WTC11 (cell line): ENCODE results near the gene MPDZ. TPM values are rescaled to one million over a fixed set of nuclear protein-coding genes. Genes with fewer than 3 reads are reported as not detected.

Source experiments
- ATAC-seq: fragments of 200-7000 bp; cut with Tn5 transposase; 2 replicates; pipeline ENCODE4 v1.10.0; 2021; ENCODE audit warnings: mild to moderate bottlenecking, moderate library complexity
- CTCF ChIA-PET: fragments of 300-600 bp; sonication (Branson Sonifier 250); formaldehyde crosslinking; loops from one replicate; lab custom pipeline; 2021; ENCODE audit warnings: antibody characterized with exemption; lab: Charles Lee
- POLR2A ChIA-PET: fragments of 350-600 bp; sonication (Branson Sonifier 250); formaldehyde crosslinking; loops from one replicate; lab custom pipeline; 2021; ENCODE audit warnings: antibody characterized with exemption; lab: Charles Lee
- DNase-seq: peaks from one replicate; pipeline ENCODE4 v3.0.0; 2021; ENCODE audit warnings: low spot score
- H3K27ac Mint-ChIP-seq: 2 replicates; pipeline ENCODE4 v1.8.0; 2021; ENCODE audit warnings: mixed read lengths
- H3K27me3 Mint-ChIP-seq: 2 replicates; pipeline ENCODE4 v1.8.0; 2021; ENCODE audit warnings: low read depth, mild to moderate bottlenecking, moderate library complexity, mixed read lengths
- H3K36me3 Mint-ChIP-seq: 2 replicates; pipeline ENCODE4 v1.8.0; 2021; ENCODE audit warnings: mixed read lengths
- H3K4me1 Mint-ChIP-seq: 2 replicates; pipeline ENCODE4 v1.8.0; 2022; ENCODE audit warnings: mixed read lengths
- H3K4me3 Mint-ChIP-seq: 2 replicates; pipeline ENCODE4 v1.8.0; 2021; ENCODE audit warnings: mild to moderate bottlenecking, moderate library complexity, mixed read lengths
- H3K9me3 Mint-ChIP-seq: 2 replicates; pipeline ENCODE4 v1.8.0; 2021; ENCODE audit warnings: mixed read lengths
- ETV6 ChIP-seq: sonication (generic); formaldehyde crosslinking; IDR thresholded peaks from 2 replicates; pipeline ENCODE4 v1.8.1; 2022; ENCODE audit warnings: mild to moderate bottlenecking, missing genetic modification reagents
- GTF2I ChIP-seq: fragments of 250-450 bp; sonication (Bioruptor Pico); conservative IDR thresholded peaks from 2 replicates; pipeline ENCODE4 v1.4.0; 2021; ENCODE audit warnings: mild to moderate bottlenecking
- PRRX2 ChIP-seq: fragments of 250-450 bp; sonication (Bioruptor Pico); IDR thresholded peaks from 2 replicates; pipeline ENCODE4 v1.8.0; 2021; ENCODE audit warnings: mild to moderate bottlenecking
- SP1 ChIP-seq: sonication (generic); formaldehyde crosslinking; conservative IDR thresholded peaks from 2 replicates; pipeline ENCODE4 v1.8.1; 2022; ENCODE audit warnings: missing genetic modification reagents
- TP53 ChIP-seq: sonication (generic); formaldehyde crosslinking; IDR thresholded peaks from 2 replicates; pipeline ENCODE4 v1.8.1; 2023; ENCODE audit warnings: mild to moderate bottlenecking, missing genetic modification reagents
- ZNF396 ChIP-seq: fragments of 250-450 bp; sonication (Bioruptor Pico); IDR thresholded peaks from 2 replicates; pipeline ENCODE4 v1.8.0; 2021; ENCODE audit warnings: mild to moderate bottlenecking, moderate library complexity, borderline replicate concordance
- total RNA-seq: library from RNA; stranded (reverse); gene quantifications from 3 replicates; pipeline ENCODE4 v1.2.3, GENCODE V29; 2021
- TF ChIP-seq, protein P1 (sequence below): fragments of 250-450 bp; sonication (Bioruptor Pico); IDR thresholded peaks from 2 replicates; pipeline ENCODE4 v1.9.0; 2021; ENCODE audit warnings: mild to moderate bottlenecking, borderline replicate concordance
- TF ChIP-seq, protein P2 (sequence below): sonication (generic); formaldehyde crosslinking; IDR thresholded peaks from 2 replicates; pipeline ENCODE4 v1.8.0; 2023; ENCODE audit warnings: missing genetic modification reagents, mild to moderate bottlenecking, borderline replicate concordance
- TF ChIP-seq, protein P3 (sequence below): sonication (generic); formaldehyde crosslinking; IDR thresholded peaks from 2 replicates; pipeline ENCODE4 v1.8.1; 2022; ENCODE audit warnings: mild to moderate bottlenecking, moderate library complexity, missing genetic modification reagents
- TF ChIP-seq, protein P4 (sequence below): sonication (generic); formaldehyde crosslinking; IDR thresholded peaks from 2 replicates; pipeline ENCODE4 v1.8.0; 2023; ENCODE audit warnings: mild to moderate bottlenecking, missing genetic modification reagents

The MPDZ gene
- total RNA-seq, 1 experiment from 2014 or later, result 38.5 TPM

DNA sequence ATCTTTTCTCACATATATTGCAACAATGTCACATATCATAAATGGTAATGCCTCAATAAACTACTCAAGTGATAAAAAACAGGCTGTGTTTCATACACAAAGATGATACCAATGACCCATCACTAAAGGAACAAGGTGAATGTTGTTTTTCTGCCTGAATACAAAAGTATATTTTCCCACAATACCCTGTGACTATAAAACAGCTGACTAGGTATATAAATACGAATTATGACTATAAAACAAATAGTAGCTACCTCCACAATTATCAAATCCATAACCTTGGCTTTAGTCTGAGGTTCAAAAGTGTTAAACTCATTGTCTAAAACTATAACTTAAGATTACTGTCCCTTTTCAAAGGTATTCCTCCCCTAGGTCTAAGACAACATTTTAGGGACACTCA lies 58.7 kb downstream of the MPDZ start:
- H3K27me3 Mint-ChIP-seq, result no peaks in the 10 kb centered on the region
- H3K4me1 Mint-ChIP-seq, result peaks cover 8% of the 10 kb centered on the region; the same call in 1 of the 2 replicates
- ATAC-seq, result no peak
- H3K4me3 Mint-ChIP-seq, result no peak overlapping the region
- no peaks in the 10 kb centered on the region for H3K9me3 Mint-ChIP-seq
- no peak for TF ChIP-seq PRRX2 (CRISPR knock-in tag)
- TF ChIP-seq, all 79 proteins: peak for 0
- DNase-seq, result no peak
- H3K36me3 Mint-ChIP-seq, result peaks cover 16% of the 10 kb centered on the region
- H3K27ac Mint-ChIP-seq, result no peak overlapping the region
- ChIA-PET POLR2A (no interaction called here), CTCF (no interaction called here)

DNA sequence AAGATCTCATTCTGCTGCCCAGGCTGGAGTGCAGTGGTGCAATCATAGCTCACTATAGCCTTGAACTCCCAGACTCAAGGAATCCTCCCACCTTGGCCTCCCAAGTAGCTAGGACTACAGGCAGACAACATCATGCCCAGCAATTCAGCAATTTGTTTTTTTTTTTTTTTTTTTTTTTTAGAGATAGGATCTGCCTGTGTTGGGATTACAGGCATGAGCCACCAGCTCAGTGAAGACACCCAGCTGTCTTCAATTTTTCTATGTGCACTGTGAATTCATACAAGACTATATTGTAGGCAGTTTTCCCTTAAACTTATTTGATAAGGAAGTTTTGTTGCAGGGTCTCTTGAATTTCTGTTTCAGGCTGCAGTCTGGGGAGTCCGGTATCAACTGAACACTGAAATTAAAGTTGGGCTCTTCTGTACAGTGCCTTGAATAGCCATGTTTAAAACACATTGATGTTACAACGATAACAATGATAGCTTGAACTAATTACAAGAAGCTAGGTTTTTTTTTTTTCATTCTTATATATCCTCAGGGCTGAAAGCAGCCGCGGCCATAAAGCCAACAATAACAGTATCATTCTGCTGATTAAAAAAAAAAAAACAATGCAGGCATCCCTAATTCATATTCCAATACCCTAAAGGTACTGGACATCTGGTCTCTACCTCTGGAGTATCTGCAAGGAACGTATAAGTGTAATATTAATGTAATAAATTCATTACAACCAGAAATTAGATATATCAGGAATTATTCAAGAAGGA lies 63.5 kb downstream of the MPDZ start:
- TF ChIP-seq ZNF396 (no peak), TP53 (CRISPR knock-in tag) (no peak), ETV6 (CRISPR knock-in tag) (no peak), GTF2I (CRISPR knock-in tag) (no peak), SP1 (CRISPR knock-in tag) (no peak)
- TF ChIP-seq, protein P1, sequence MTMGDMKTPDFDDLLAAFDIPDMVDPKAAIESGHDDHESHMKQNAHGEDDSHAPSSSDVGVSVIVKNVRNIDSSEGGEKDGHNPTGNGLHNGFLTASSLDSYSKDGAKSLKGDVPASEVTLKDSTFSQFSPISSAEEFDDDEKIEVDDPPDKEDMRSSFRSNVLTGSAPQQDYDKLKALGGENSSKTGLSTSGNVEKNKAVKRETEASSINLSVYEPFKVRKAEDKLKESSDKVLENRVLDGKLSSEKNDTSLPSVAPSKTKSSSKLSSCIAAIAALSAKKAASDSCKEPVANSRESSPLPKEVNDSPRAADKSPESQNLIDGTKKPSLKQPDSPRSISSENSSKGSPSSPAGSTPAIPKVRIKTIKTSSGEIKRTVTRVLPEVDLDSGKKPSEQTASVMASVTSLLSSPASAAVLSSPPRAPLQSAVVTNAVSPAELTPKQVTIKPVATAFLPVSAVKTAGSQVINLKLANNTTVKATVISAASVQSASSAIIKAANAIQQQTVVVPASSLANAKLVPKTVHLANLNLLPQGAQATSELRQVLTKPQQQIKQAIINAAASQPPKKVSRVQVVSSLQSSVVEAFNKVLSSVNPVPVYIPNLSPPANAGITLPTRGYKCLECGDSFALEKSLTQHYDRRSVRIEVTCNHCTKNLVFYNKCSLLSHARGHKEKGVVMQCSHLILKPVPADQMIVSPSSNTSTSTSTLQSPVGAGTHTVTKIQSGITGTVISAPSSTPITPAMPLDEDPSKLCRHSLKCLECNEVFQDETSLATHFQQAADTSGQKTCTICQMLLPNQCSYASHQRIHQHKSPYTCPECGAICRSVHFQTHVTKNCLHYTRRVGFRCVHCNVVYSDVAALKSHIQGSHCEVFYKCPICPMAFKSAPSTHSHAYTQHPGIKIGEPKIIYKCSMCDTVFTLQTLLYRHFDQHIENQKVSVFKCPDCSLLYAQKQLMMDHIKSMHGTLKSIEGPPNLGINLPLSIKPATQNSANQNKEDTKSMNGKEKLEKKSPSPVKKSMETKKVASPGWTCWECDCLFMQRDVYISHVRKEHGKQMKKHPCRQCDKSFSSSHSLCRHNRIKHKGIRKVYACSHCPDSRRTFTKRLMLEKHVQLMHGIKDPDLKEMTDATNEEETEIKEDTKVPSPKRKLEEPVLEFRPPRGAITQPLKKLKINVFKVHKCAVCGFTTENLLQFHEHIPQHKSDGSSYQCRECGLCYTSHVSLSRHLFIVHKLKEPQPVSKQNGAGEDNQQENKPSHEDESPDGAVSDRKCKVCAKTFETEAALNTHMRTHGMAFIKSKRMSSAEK (CRISPR knock-in tag), result no peak
- TF ChIP-seq, protein P2, sequence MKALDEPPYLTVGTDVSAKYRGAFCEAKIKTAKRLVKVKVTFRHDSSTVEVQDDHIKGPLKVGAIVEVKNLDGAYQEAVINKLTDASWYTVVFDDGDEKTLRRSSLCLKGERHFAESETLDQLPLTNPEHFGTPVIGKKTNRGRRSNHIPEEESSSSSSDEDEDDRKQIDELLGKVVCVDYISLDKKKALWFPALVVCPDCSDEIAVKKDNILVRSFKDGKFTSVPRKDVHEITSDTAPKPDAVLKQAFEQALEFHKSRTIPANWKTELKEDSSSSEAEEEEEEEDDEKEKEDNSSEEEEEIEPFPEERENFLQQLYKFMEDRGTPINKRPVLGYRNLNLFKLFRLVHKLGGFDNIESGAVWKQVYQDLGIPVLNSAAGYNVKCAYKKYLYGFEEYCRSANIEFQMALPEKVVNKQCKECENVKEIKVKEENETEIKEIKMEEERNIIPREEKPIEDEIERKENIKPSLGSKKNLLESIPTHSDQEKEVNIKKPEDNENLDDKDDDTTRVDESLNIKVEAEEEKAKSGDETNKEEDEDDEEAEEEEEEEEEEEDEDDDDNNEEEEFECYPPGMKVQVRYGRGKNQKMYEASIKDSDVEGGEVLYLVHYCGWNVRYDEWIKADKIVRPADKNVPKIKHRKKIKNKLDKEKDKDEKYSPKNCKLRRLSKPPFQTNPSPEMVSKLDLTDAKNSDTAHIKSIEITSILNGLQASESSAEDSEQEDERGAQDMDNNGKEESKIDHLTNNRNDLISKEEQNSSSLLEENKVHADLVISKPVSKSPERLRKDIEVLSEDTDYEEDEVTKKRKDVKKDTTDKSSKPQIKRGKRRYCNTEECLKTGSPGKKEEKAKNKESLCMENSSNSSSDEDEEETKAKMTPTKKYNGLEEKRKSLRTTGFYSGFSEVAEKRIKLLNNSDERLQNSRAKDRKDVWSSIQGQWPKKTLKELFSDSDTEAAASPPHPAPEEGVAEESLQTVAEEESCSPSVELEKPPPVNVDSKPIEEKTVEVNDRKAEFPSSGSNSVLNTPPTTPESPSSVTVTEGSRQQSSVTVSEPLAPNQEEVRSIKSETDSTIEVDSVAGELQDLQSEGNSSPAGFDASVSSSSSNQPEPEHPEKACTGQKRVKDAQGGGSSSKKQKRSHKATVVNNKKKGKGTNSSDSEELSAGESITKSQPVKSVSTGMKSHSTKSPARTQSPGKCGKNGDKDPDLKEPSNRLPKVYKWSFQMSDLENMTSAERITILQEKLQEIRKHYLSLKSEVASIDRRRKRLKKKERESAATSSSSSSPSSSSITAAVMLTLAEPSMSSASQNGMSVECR (CRISPR knock-in tag), result no peak
- TF ChIP-seq, protein P3, sequence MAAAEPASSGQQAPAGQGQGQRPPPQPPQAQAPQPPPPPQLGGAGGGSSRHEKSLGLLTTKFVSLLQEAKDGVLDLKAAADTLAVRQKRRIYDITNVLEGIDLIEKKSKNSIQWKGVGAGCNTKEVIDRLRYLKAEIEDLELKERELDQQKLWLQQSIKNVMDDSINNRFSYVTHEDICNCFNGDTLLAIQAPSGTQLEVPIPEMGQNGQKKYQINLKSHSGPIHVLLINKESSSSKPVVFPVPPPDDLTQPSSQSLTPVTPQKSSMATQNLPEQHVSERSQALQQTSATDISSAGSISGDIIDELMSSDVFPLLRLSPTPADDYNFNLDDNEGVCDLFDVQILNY, result no peak
- TF ChIP-seq, protein P4, sequence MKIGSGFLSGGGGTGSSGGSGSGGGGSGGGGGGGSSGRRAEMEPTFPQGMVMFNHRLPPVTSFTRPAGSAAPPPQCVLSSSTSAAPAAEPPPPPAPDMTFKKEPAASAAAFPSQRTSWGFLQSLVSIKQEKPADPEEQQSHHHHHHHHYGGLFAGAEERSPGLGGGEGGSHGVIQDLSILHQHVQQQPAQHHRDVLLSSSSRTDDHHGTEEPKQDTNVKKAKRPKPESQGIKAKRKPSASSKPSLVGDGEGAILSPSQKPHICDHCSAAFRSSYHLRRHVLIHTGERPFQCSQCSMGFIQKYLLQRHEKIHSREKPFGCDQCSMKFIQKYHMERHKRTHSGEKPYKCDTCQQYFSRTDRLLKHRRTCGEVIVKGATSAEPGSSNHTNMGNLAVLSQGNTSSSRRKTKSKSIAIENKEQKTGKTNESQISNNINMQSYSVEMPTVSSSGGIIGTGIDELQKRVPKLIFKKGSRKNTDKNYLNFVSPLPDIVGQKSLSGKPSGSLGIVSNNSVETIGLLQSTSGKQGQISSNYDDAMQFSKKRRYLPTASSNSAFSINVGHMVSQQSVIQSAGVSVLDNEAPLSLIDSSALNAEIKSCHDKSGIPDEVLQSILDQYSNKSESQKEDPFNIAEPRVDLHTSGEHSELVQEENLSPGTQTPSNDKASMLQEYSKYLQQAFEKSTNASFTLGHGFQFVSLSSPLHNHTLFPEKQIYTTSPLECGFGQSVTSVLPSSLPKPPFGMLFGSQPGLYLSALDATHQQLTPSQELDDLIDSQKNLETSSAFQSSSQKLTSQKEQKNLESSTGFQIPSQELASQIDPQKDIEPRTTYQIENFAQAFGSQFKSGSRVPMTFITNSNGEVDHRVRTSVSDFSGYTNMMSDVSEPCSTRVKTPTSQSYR (CRISPR knock-in tag), result no peak
- Mint-ChIP-seq H3K27me3 (no peaks in the 10 kb centered on the region), H3K9me3 (no peaks in the 10 kb centered on the region), H3K36me3 (peaks cover 17% of the 10 kb centered on the region), H3K27ac (no peak overlapping the region), H3K4me1 (no peaks in the 10 kb centered on the region), H3K4me3 (no peak overlapping the region)
- no peak for DNase-seq
- ChIA-PET POLR2A (interaction anchor here (0.6 kb wide), 2 partner anchors 8 to 64 kb away, joined by 3 to 4 read pairs; no protein-coding TSS in a partner anchor), CTCF (no interaction called here)
- no peak for ATAC-seq
